Skin of body (tissue), 2 donors: Measurements from ENCODE around the gene SYT15B. TPM values are rescaled to one million over a fixed set of nuclear protein-coding genes. Genes with fewer than 3 reads are reported as not detected.
"Not testable (repeated sequence)": the region's sequence is repeated elsewhere in the genome, so short reads cannot be mapped to it uniquely, and the experiment has no call there.

Experiments used
- DNase-seq: peaks from one replicate; lab custom pipeline; 2025; lab: John Stamatoyannopoulos, UW
- total RNA-seq: library from RNA; depleted of rRNA; stranded (reverse); fragments of >200 nt; gene quantifications from one replicate; pipeline ENCODE4 v1.2.3, GENCODE V29; 2014

Gene SYT15B
- 0.59 TPM for total RNA-seq

DNA sequence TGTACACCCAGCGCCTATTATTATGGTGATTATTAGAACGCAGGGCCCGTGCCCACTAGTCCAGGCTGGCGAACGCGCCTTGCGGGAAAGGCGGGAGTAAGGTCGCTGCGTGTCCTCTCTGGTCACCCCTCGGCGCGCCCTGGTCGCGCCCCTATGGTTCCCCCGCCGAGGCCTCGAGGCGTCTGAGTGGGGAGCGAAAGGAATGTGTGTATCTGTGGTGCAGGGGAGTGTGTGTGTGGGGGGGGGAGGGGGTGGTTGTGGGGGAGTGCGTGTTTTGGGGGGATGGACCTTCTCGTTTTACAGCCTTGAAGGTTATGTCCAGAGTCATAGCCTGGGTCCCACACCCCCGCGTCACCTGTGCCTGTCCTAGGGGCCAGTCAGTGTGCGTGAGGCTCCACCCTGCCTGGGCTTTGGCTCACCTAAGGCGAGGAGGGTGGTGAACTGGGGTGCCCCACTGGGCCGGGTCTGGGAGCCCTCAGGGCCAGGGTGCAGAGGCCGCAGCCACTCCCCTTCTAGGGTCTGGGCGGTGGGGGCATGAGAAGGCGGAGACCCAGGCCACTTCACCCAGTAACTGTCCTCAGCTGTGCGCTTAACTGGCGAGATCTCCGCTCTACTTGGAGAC is at the start of gene SYT15B:
SYT15B (minus strand) TSS at position 39 of the 622 bp plus-strand sequence. CDS start 952 bp downstream, outside the sequence.
- not testable (repeated sequence) for DNase-seq

DNA sequence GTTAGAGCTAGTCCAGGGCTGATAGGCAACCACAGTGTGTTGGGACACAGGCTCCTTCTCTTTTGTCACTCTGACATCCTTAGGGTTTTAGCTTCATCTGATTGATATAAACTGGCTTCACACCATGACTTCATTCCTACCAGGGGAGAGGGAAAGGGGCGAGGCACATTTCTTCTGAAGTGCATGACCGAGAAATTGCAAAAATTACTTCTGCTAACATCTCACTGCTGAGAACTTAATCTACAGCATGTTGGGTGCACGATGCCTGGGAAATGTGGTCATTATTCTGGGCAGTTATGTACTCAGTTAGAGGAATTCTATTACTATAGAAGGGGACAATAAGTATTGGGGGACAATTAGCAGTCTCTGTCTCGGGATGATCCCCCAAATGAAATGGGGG is 16.2 kb upstream of the SYT15B start:
- DNase-seq, result not testable (repeated sequence)

DNA sequence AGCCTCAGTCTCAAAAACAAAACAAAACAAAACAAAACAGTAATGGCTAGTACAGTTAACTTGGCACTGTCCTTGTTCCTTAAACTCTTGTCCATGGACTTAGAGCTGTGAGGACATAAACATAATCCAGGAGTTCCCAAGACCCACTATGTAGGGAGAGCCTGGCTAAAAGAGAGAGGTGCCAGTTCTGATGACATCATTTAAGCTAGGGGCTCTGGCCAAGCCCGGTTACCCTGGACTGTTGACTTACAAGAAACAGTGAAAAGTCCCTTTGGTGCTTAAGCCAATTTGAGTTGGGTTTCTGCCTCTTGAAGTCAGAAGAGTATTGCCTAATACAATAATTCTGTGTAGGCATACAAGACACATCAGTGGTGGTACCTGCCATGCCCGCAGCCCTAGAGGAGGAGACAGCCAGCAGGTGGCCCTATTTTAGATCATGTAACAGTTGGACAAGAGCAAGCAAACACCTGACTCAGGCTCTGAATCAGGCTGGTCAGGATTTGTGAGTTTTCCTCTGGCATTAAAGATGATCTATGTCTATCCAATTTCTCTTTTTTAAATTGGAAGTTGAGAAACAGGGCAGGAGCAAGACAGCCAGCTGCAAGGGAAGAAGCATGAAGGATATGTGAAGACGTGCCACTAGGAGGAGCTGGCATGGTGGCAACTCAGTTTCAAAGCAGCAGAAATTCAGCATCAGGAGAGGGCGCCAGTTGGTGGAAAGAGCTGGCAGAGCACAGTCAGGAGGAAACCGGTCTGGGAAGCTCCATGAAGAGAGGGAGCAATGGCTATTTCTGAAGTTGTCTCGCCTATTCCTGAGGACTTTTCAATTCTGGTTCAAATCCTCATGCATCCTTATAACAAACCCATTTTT is 12.2 kb upstream of the SYT15B start:
- DNase-seq, result not testable (repeated sequence)

DNA sequence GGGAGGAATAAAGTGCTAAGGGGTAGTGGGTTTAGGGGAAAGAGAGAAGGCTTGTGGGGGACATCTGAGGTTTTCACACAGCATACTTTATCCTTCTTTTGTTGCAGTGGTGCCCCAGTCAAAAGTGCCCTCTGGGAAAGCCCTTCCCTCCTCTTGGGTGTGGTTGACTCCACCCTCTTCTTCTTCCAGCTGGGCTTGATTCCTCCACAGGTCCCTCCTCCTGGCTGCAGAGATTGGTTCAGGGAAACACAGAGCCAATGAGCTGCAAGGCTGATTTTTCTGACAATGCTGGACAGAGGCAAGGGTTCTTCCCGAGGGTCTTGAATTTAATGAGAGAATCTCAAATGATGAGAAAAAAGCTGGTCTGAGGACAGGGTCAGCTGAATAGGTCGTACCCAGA is 7.4 kb upstream of the SYT15B start:
- DNase-seq, result not testable (repeated sequence)

DNA sequence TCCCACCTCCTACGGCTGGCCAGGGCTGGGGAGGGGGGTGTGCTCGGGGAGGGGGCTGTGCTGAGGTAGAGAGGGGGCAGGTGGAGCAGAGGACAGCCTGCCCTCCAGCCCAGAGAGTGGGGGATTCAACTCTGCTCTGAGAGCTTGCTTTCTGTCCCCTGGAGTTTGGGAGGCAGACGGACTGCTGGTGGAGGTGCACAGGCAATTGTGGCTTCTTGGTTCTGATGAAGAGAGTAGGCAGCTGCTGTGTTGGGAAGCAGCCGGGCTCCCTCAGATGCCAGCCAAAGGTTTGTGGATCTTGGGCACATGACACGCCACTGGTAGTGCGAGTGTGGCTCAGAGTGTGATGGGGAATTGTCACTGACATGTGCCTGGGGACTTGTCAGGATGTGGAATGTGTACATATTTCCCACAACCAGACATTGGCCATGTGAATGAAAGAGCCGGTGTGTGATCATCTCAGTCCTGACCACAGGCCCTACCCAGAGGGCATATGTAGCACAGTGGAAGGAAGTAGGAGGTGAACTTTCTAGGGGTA is 5.3 kb upstream of the SYT15B start:
- DNase-seq, result not testable (repeated sequence)

DNA sequence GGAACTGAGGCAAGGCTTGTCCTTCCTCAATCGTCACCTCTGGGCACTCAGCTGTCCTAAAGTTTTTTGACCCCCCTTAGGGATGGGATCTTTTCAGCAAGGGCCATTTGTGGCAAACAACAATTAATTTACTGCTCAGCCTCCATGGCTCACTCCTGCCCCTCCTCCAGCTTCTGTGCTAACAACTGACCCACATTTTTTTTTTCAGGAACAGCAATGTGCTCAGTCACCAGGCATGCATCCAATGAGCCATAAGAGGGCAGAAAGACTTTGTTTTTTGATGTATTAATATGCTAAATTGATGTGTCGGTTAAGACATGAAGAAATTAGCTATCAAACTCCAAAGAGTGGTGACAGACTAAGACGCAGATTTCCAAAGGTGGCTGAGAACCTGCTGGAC is 4.7 kb upstream of the SYT15B start:
- DNase-seq, result not testable (repeated sequence)

DNA sequence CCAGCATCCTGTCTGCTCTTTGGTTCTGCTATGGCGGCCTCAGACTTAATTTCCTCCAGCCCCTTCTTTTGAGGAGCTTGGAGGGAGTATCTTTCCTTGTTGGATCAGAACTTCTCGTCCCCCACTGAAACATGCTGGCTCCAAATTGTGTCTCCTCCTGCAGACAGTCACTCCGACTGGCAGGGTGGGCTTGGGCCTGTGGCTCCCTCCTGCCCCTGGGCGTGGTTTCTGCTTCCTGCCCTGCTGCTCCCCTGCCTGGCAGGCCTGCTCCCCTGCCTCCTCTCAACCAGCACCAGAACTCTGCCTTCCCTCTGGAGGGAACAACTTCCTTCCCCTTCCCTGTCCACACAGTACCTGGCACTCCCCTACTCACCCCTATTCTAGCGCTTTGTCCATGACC is 3.8 kb upstream of the SYT15B start:
- not testable (repeated sequence) for DNase-seq

DNA sequence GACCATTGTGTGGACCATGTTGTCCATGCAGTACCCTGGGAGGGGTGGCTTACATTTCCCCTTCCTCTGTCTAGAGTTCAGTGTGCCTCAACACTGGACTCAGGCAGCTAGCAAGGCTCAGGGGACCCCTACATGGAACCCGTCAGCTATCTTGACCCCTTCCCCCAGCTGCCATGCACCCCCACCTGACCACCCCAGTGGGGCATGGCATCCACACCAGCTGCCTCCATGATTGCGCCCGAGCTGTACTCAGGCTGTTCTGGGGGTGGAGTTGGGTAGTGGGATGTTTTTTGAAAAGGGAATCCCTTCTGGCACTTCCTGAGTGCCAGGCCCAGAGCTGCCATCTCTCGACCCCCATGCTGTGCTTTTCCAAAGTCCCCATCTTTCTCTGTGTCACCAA is 1.8 kb upstream of the SYT15B start:
- not testable (repeated sequence) for DNase-seq

DNA sequence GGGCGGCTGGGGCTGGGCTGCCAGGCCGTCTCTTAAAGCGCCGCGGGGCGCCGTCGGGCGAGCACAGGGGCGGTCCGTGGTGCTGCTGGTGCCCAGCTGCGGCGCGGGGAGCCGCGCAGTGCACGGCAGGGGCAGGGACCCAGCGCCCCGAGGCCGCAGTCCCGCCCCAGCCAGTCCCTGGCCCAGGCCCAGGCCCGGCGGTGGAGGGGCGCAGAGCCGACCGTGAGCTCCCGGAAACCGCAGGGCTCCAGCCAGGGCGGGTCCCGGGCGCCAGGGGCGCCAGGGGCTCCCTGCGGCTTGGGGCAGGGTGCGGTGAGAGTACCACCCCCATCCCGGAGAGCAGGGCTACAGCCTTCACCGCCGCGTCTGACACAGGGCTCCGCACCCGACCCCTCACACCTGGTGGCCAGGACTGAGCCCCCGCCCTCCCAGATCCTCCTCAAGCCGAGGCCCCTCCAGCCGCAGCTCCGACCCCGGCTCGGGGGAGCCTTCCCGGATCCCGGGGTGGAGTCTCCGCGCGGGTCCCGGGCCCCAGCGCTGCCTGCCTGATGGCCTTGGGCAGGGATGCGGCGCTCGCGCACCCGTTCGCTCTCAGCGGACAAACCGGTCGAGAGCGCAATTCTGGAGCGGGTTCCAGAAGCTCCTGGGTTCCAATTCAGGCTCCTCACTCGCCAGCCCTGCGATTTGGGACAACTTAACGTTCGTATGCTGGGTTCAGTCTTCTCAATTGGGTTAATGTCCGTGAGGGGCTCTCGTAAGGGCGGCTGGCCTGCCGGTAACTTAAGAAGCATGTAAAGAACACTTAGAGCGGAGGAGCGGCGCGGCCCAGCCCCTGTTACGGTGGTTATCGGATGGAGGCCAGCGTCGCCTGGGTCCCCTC is 478 bp downstream of the SYT15B start:
- not testable (repeated sequence) for DNase-seq

DNA sequence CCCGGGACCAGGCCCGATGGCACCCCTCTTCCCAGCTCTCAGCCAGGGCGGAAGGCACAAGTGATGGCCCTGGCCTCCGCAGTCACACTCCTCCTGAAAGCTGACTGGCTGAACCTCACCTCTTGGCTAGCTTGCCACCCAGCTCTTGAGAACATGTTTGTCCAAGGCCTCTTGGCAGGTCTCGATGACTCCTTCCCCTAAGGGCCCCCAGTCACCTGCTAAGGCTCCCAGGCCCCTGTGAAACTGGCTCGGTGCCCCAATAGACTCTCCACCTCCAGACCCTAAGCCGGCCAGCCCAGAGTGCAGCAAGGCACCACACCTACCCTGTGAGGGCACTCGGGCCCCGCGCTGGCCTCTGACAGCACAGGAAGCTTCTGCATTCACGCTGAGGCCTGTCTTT is 4.5 kb downstream of the SYT15B start:
- DNase-seq, result not testable (repeated sequence)

DNA sequence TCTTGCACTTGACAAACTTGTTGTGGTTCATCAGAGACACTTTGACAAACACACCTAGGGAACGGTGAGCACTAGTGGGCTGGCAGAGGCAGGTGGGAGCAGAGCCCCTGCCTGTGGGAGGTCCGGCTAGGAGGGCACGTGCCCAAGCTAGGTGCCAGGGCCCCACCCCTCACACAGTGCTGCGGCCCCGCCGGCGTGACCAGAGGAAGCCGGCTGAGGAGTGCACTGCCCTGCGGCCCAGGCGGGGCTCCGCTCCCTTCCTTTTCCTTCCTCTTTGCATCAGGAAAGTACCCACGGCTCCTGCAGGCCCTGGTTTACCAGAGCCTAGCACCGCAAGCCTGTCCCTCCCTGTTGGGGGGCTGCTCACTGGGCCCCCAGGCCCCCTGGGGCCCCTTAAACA is 7.2 kb downstream of the SYT15B start:
- not testable (repeated sequence) for DNase-seq

DNA sequence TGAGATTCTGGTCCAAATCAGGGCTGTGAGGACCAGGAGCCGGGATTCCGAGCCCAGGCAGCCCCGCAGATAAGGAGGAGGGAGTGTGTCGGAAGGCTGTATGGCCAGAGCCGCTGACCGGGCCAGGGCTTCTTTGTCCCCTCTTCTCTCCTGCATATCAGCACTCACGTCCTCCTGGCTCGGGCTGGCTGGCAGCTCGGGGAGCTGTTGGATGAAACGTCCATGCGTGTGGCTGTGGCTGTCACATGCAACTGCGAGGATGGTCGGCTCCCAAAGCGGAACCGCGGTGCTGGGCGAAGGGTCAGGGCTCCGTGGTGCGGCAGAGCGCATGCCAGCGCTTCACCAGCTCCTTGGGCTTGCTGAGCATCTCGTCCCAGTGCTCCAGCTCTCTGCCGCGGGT is 9.5 kb downstream of the SYT15B start:
- DNase-seq, result not testable (repeated sequence)

DNA sequence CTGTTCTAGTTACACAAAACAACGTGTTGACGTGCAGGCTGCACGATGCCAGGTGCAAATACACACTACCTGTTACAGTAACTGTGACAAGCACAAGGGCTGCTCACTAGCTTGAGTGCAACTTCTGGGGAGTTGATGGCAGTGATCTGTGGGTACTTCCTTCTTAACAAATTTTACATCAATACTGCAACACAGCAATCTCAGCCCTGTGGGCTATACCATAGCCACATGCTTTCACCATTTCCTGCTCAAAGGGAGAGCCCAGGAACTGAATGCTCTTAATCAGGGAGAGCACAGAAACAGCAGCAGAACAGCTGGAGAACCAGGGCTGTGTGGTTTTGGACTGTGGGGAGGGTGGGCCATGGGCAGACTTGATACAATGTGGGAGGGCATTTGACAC is 10.2 kb downstream of the SYT15B start:
- not testable (repeated sequence) for DNase-seq

DNA sequence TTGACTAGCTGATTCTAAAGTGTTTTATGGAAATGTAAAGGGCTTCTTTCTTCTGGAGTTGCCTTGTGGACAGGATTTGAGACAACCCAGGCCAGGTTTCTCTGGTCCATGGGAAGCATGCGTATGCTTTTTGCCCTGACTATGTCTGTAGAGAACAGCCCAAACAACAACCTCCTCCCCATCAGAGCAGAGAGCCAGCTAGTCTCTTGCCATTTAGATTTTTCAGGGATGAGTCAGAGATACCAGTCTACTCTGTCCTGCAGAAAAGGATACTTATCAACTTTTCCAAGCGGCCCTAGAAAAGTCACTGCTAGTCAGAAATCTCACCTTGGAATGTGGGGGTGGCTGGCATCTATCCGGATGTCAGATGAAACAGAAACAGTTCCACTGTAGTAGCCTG is 11.6 kb downstream of the SYT15B start:
- not testable (repeated sequence) for DNase-seq

DNA sequence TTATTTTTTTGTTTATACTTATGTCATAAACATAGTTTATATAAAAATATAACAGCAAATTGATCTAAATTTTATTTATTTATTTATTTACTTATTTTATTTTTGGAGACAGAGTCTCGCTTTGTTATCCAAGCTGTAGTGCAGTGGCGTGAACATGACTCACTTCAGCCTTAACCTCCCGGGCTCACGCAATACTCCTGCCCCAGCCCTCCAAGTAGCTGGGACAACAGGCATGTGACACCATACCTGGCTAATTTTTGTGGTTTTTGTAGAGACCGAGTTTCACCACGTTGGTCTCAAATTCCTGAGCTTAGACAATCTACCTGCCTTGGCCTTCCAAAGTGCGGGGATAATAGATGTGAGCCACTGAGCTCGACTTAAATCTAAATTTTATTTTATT is 13.0 kb downstream of the SYT15B start:
- not testable (repeated sequence) for DNase-seq

DNA sequence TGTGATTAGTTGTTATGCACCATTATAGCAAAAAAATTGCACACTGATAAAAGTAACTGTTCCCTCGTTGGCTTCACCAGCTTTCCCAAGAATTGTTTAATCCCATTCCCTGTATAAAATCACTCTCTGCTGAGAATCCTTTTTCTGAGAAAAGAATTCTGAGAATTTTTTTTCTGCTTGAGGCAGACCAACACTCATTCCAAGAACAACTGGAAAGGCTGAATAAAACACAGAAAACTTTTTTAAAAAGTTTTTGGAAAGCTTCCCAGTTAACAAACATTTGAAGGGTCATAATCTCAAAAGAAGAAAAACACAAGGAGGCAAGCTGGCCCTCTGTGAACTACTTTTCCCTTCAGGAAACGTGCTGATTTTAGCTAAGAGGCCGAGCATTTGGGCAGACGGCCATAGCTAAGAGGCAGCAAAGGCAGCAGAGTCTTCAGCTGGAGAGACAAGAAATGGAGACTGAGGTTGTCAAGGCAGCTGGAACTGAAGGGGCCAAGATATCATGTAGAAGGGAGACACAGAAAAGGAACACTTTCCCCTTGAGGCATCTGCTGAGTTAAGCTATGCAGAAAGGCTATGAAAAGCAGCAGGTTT is 16.5 kb downstream of the SYT15B start:
- not testable (repeated sequence) for DNase-seq

DNA sequence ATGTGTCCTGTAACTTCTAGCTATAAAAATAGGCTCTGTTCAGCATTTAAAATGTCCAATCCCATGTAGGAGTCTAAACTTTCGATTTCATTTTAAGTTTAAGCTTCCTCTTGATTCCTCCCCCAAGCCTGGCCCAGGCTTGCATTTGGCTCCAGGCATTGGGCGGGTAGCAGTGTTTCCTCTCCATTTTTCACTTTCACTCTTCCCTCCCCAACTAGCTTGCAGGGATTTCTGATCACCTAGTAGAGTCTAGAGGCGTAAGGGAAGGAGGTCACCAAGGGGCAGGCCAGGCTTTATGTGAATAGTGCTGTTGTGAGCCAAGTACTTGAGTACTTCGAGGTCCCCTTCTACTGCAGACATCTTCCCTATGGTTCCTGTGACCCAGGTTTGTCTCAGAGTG is 18.5 kb downstream of the SYT15B start:
- DNase-seq, result not testable (repeated sequence)

DNA sequence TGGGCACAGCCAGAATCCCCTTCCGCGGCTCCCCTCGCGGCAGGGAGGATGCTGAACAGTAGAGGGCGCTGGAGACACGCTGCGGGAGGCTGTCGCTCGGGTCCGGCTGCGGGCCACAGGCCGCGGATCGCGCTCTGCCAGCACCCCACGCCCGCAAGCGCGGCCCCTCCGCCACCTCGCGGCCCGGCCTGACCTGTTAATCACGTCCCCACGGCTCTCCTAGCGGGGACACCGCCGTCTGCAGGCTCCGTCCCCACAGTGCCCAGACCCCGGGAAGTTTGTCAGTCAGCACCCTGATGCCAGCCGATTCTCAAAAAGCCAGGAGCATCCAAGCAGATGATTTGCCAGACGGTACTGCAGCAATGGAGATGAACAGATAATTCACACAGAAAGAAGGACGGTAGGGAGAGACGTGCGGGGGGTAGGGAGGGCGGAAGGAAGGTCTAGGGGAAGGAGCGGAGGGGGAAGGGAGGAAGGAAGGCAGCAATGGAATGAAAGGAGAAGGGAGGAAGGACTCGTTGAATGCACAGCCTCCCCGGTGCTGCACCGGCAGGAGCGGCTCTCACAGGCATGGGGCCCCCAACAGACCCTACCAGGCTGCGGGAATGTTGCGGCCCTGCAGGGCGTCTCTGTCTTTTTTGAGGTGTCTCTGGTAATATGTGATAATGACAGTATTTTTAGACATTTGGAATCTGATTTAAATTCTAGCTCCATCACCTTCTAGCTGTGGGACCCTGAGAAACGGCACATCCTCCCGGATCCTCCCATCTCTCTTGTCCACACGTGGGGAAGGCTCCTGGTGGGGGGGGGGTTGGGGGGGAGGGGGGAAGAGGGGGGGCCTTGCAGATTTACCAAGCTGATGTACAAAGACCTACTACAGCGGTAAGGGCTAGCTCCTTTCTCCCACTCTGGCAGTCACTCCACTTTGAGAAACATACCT is 19.5 kb downstream of the SYT15B start:
- not testable (repeated sequence) for DNase-seq

DNA sequence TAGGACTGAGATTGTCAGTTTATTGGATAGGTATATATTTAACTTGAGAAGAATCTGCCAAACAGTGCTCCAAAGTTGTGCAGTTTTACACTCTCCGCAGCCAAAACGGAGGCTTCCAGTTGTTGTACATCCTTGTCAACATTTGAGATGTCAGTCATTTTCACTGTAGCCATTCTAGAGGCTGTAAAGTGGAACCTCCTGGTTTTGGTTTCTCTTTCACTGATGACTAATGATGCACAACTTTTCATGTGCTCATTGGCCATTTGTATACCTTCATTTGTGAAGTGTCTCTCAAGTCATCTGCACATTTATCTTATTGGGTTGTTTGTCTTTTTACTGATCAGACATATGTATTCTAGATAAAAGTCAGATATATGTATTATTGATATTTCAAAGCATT is 22.5 kb downstream of the SYT15B start:
- not testable (repeated sequence) for DNase-seq

DNA sequence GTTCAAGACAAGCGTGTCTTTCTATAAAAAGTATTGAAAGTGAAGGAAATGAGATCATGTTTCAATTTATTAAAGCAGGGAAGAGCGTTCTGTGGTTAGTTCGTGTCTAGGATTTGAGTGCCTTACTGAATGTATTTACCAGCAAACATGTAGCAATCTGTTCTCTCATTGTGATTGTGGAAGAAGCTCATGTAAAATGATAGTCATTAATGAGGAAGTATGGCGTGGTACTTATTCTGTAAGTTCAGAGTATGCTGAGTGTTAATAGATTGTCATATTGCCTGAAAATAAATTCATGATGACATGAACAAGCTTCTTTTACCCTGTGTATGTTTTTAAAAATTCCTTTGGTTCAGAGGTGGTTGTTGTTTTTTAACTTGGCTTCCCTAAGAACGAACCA is 32.5 kb downstream of the SYT15B start:
- not testable (repeated sequence) for DNase-seq
